HEK293 (cell line): ENCODE results near the gene ELOVL2.

Experiments
- KLF8 ChIP-seq: fragments of 450-650 bp; formaldehyde crosslinking; IDR thresholded peaks from 2 replicates; pipeline ENCODE4 v1.5.1; 2016; ENCODE audit warnings: missing biosample characterization, missing genetic modification characterization
- ZBTB20 ChIP-seq: fragments of 450-650 bp; formaldehyde crosslinking; IDR thresholded peaks from 2 replicates; pipeline ENCODE4 v1.5.1; 2016; ENCODE audit warnings: missing biosample characterization, missing genetic modification characterization
- ZBTB8A ChIP-seq: fragments of 450-650 bp; formaldehyde crosslinking; IDR thresholded peaks from 2 replicates; pipeline ENCODE4 v1.5.1; 2016; ENCODE audit warnings: missing biosample characterization, missing genetic modification characterization
- ZFP3 ChIP-seq: fragments of 450-650 bp; formaldehyde crosslinking; IDR thresholded peaks from 2 replicates; pipeline ENCODE4 v1.5.1; 2016; ENCODE audit warnings: low read depth, missing biosample characterization, missing genetic modification characterization
- ZNF274 ChIP-seq, 2 experiments: fragments of 200-500 bp in 1 of 2; fragments of 450-650 bp in 1 of 2; sonication (Bioruptor generic) in 1 of 2; formaldehyde crosslinking in 1 of 2; IDR thresholded peaks; 2 replicates each; pipeline versions ENCODE4 v1.5.1 to v1.6.1; 2014 to 2016; ENCODE audit warnings: borderline replicate concordance in 1 of 2, inconsistent platforms in 1 of 2, low read length in 1 of 2, missing biosample characterization in 1 of 2, missing genetic modification characterization in 1 of 2
- ZNF366 ChIP-seq: fragments of 450-650 bp; formaldehyde crosslinking; conservative IDR thresholded peaks from 2 replicates; pipeline ENCODE4 v1.5.1; 2016; ENCODE audit warnings: missing biosample characterization, missing genetic modification characterization
- ZNF777 ChIP-seq: fragments of 450-650 bp; formaldehyde crosslinking; IDR thresholded peaks from 2 replicates; pipeline ENCODE4 v1.5.1; 2017; ENCODE audit warnings: missing biosample characterization, missing genetic modification characterization, borderline replicate concordance
- ZXDB ChIP-seq: fragments of 450-650 bp; formaldehyde crosslinking; IDR thresholded peaks from 2 replicates; pipeline ENCODE4 v1.5.1; 2016; ENCODE audit warnings: missing biosample characterization, missing genetic modification characterization
- TF ChIP-seq, protein P1 (sequence below): fragments of 450-650 bp; formaldehyde crosslinking; IDR thresholded peaks from 2 replicates; pipeline ENCODE4 v1.5.1; 2016; ENCODE audit warnings: missing biosample characterization, missing genetic modification characterization
- TF ChIP-seq, protein P2 (sequence below): fragments of 450-650 bp; formaldehyde crosslinking; IDR thresholded peaks from 2 replicates; pipeline ENCODE4 v1.5.1; 2016; ENCODE audit warnings: missing biosample characterization, missing genetic modification characterization

DNA sequence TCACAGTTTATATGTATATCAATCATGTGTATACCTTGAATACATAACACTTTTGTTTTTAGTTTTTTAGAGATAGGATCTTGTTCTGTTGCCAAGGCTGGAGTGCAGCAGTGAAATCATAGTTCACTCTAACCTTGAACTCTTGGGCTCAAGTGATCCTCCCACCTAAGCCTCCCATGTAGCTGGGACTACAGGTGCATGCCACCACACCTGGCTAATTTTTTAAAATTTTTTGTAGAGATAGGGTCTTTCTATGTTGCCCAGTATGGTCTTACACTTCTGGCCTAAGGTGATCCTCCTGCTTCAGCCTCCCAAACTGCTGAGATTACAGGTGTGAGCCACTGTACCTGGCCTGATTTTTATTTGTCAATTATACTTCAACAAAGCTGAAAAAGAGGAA is 87.3 kb downstream of the ELOVL2 start:
- TF ChIP-seq, protein P1, sequence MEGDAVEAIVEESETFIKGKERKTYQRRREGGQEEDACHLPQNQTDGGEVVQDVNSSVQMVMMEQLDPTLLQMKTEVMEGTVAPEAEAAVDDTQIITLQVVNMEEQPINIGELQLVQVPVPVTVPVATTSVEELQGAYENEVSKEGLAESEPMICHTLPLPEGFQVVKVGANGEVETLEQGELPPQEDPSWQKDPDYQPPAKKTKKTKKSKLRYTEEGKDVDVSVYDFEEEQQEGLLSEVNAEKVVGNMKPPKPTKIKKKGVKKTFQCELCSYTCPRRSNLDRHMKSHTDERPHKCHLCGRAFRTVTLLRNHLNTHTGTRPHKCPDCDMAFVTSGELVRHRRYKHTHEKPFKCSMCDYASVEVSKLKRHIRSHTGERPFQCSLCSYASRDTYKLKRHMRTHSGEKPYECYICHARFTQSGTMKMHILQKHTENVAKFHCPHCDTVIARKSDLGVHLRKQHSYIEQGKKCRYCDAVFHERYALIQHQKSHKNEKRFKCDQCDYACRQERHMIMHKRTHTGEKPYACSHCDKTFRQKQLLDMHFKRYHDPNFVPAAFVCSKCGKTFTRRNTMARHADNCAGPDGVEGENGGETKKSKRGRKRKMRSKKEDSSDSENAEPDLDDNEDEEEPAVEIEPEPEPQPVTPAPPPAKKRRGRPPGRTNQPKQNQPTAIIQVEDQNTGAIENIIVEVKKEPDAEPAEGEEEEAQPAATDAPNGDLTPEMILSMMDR (tag by site-specific recombination), result no peak
- TF ChIP-seq KLF8 (no peak), ZBTB20 (tag by site-specific recombination) (no peak), ZNF366 (no peak), ZBTB8A (tag by site-specific recombination) (no peak), ZNF274 (IDR thresholded peaks at IDR 0.05; ENCODE audit: low read length) (no peak), ZNF274 (tag by site-specific recombination; IDR thresholded peaks at IDR 0.05; ENCODE audit: borderline replicate concordance) (no peak), ZXDB (tag by site-specific recombination) (no peak), ZNF777 (tag by site-specific recombination) (no peak), ZFP3 (tag by site-specific recombination) (no peak)
- TF ChIP-seq, protein P2, sequence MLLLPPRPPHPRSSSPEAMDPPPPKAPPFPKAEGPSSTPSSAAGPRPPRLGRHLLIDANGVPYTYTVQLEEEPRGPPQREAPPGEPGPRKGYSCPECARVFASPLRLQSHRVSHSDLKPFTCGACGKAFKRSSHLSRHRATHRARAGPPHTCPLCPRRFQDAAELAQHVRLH (tag by site-specific recombination), result no peak
